ENCODE measurements around the gene SMAD3.

Gene SMAD3

GRCh38 chr15:67092752-67093503 is 27.5 kb downstream of the SMAD3 start:
- H3K9me3 Mint-ChIP-seq, result no peaks in the 10 kb centered on the region
- peaks cover 12% of the 10 kb centered on the region for H3K36me3 Mint-ChIP-seq (ENCODE audit: insufficient read depth)
- no peaks in the 10 kb centered on the region for H3K27me3 Mint-ChIP-seq
- DNase-seq (ENCODE audit: low spot score in 2 of 2) (no peak), ATAC-seq (replicated peaks; ENCODE audit: extremely low read depth, poor library complexity, severe bottlenecking) (no peak)
- peak overlapping the region; percentile 95 for H3K27ac Mint-ChIP-seq (ENCODE audit: low read depth)
- peak overlapping the region; percentile 44 for H3K4me3 Mint-ChIP-seq
- peaks cover 92% of the 10 kb centered on the region for H3K4me1 Mint-ChIP-seq

- ATAC-seq (replicated peaks; ENCODE audit: extremely low read depth, poor library complexity, severe bottlenecking), result no peak
- no peak for DNase-seq (ENCODE audit: low spot score in 2 of 2)
- no peaks in the 10 kb centered on the region for H3K9me3 Mint-ChIP-seq
- H3K4me3 Mint-ChIP-seq, result no peak overlapping the region
- H3K36me3 Mint-ChIP-seq (ENCODE audit: insufficient read depth), result peaks cover 12% of the 10 kb centered on the region
- H3K27ac Mint-ChIP-seq (ENCODE audit: low read depth), result peak overlapping the region; percentile 95
- H3K27me3 Mint-ChIP-seq, result no peaks in the 10 kb centered on the region
- peaks cover 92% of the 10 kb centered on the region for H3K4me1 Mint-ChIP-seq
Measured at GRCh38 chr15:67093504-67093862, 28.1 kb downstream of the SMAD3 start.

GRCh38 chr15:67094001-67094826 is 28.8 kb downstream of the SMAD3 start:
- Mint-ChIP-seq H3K4me3 (no peak overlapping the region), H3K27me3 (no peaks in the 10 kb centered on the region), H3K36me3 (ENCODE audit: insufficient read depth) (peaks cover 18% of the 10 kb centered on the region), H3K4me1 (peaks cover 92% of the 10 kb centered on the region), H3K27ac (ENCODE audit: low read depth) (peak overlapping the region; percentile 95), H3K9me3 (no peaks in the 10 kb centered on the region)
- no peak for DNase-seq (ENCODE audit: low spot score in 2 of 2)
- ATAC-seq (replicated peaks; ENCODE audit: extremely low read depth, poor library complexity, severe bottlenecking), result no peak

GRCh38 chr15:67095912-67096311 is 30.5 kb downstream of the SMAD3 start:
- H3K4me1 Mint-ChIP-seq, result peaks cover 80% of the 10 kb centered on the region
- no peaks in the 10 kb centered on the region for H3K27me3 Mint-ChIP-seq
- H3K36me3 Mint-ChIP-seq (ENCODE audit: insufficient read depth), result peaks cover 17% of the 10 kb centered on the region
- no peak for DNase-seq (ENCODE audit: low spot score in 2 of 2)
- H3K4me3 Mint-ChIP-seq, result peak overlapping the region; percentile 10
- H3K27ac Mint-ChIP-seq (ENCODE audit: low read depth), result peak overlapping the region; percentile 87
- ATAC-seq (replicated peaks; ENCODE audit: extremely low read depth, poor library complexity, severe bottlenecking), result no peak
- H3K9me3 Mint-ChIP-seq, result no peaks in the 10 kb centered on the region

GRCh38 chr15:67096546-67097294 is 31.3 kb downstream of the SMAD3 start:
- no peaks in the 10 kb centered on the region for H3K9me3 Mint-ChIP-seq
- H3K27ac Mint-ChIP-seq (ENCODE audit: low read depth), result peak overlapping the region; percentile 87
- H3K4me1 Mint-ChIP-seq, result peaks cover 72% of the 10 kb centered on the region
- no peaks in the 10 kb centered on the region for H3K27me3 Mint-ChIP-seq
- ATAC-seq (replicated peaks; ENCODE audit: extremely low read depth, poor library complexity, severe bottlenecking) (no peak), DNase-seq (ENCODE audit: low spot score in 2 of 2) (no peak)
- peak overlapping the region; percentile 83 for H3K4me3 Mint-ChIP-seq
- peaks cover 14% of the 10 kb centered on the region for H3K36me3 Mint-ChIP-seq (ENCODE audit: insufficient read depth)

GRCh38 chr15:67097424-67097823 is 32.0 kb downstream of the SMAD3 start:
- Mint-ChIP-seq H3K27ac (ENCODE audit: low read depth) (peak overlapping the region; percentile 87), H3K36me3 (ENCODE audit: insufficient read depth) (peaks cover 11% of the 10 kb centered on the region)
- no peak for ATAC-seq (replicated peaks; ENCODE audit: extremely low read depth, poor library complexity, severe bottlenecking)

GRCh38 chr15:67097930-67098740 is 32.7 kb downstream of the SMAD3 start:
- H3K4me1 Mint-ChIP-seq, result peaks cover 59% of the 10 kb centered on the region
- no peak for DNase-seq (ENCODE audit: low spot score in 2 of 2)
- peak; percentile 13 for ATAC-seq (replicated peaks; ENCODE audit: extremely low read depth, poor library complexity, severe bottlenecking)
- H3K36me3 Mint-ChIP-seq (ENCODE audit: insufficient read depth), result peaks cover 11% of the 10 kb centered on the region
- H3K27me3 Mint-ChIP-seq, result no peaks in the 10 kb centered on the region
- peak overlapping the region; percentile 87 for H3K27ac Mint-ChIP-seq (ENCODE audit: low read depth)
- H3K9me3 Mint-ChIP-seq, result no peaks in the 10 kb centered on the region
- H3K4me3 Mint-ChIP-seq, result peak overlapping the region; percentile 83

More at GRCh38 chr15:67097424-67097823, 32.0 kb downstream of the SMAD3 start:
- DNase-seq (ENCODE audit: low spot score in 2 of 2), result no peak
- peak overlapping the region; percentile 83 for H3K4me3 Mint-ChIP-seq
- H3K9me3 Mint-ChIP-seq, result no peaks in the 10 kb centered on the region
- no peaks in the 10 kb centered on the region for H3K27me3 Mint-ChIP-seq
- peaks cover 66% of the 10 kb centered on the region for H3K4me1 Mint-ChIP-seq

- Mint-ChIP-seq H3K36me3 (ENCODE audit: insufficient read depth) (peaks cover 13% of the 10 kb centered on the region), H3K4me3 (peak overlapping the region; percentile 83), H3K27ac (ENCODE audit: low read depth) (peak overlapping the region; percentile 87), H3K27me3 (no peaks in the 10 kb centered on the region), H3K9me3 (no peaks in the 10 kb centered on the region), H3K4me1 (peaks cover 52% of the 10 kb centered on the region)
- no peak for ATAC-seq (replicated peaks; ENCODE audit: extremely low read depth, poor library complexity, severe bottlenecking)
- DNase-seq (ENCODE audit: low spot score in 2 of 2), result no peak
Measured at GRCh38 chr15:67098768-67099282, 33.4 kb downstream of the SMAD3 start.

- peak overlapping the region; percentile 28 for H3K4me3 Mint-ChIP-seq
- no peak overlapping the region for H3K27ac Mint-ChIP-seq (ENCODE audit: low read depth)
- no peak for DNase-seq (ENCODE audit: low spot score in 2 of 2)
- no peak for ATAC-seq (replicated peaks; ENCODE audit: extremely low read depth, poor library complexity, severe bottlenecking)
- H3K4me1 Mint-ChIP-seq, result peaks cover 49% of the 10 kb centered on the region
- H3K9me3 Mint-ChIP-seq, result no peaks in the 10 kb centered on the region
- H3K36me3 Mint-ChIP-seq (ENCODE audit: insufficient read depth), result peaks cover 13% of the 10 kb centered on the region
- H3K27me3 Mint-ChIP-seq, result no peaks in the 10 kb centered on the region
Measured at GRCh38 chr15:67100124-67100791, 34.9 kb downstream of the SMAD3 start.

- no peak overlapping the region for H3K27ac Mint-ChIP-seq (ENCODE audit: low read depth)
- peak; percentile 30 for ATAC-seq (replicated peaks; ENCODE audit: extremely low read depth, poor library complexity, severe bottlenecking)
- no peaks in the 10 kb centered on the region for H3K9me3 Mint-ChIP-seq
- H3K27me3 Mint-ChIP-seq, result no peaks in the 10 kb centered on the region
- no peak overlapping the region for H3K4me3 Mint-ChIP-seq
- H3K36me3 Mint-ChIP-seq (ENCODE audit: insufficient read depth), result peaks cover 11% of the 10 kb centered on the region
- DNase-seq (ENCODE audit: low spot score in 2 of 2), result no peak
- peaks cover 50% of the 10 kb centered on the region for H3K4me1 Mint-ChIP-seq
Measured at GRCh38 chr15:67100801-67101581, 35.6 kb downstream of the SMAD3 start.

All from central memory CD8-positive, alpha-beta T cell (primary cell).